ENCODE measurements around the gene TMEM131.

TMEM131 gene

DNA sequence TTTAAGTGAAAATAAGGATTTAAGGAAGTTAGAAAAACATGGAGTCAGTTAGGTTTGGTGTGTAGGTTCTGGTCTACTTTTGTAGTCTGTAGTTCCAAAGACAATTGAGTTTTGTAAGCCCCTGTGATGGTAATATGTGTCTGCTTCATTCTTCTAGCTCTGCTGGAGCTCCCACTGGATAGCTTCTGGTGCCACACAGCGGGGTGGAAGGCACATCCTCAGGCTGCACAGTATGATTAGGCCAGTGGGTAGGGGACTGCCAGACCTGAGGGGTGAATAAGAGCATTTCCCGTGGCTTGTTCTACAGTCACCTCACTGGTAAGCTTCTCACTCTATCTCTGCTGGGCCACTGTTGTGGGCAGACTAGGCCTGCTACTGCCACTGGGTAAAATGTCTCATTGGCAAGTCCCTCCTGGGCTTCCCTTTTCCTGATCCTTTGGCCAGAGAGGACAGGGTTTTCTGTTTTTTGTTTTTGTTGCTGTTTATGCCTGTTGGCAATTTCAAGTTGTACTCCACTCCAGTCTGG, 44.5 kb downstream of the TMEM131 start:
- TF ChIP-seq, protein P1, sequence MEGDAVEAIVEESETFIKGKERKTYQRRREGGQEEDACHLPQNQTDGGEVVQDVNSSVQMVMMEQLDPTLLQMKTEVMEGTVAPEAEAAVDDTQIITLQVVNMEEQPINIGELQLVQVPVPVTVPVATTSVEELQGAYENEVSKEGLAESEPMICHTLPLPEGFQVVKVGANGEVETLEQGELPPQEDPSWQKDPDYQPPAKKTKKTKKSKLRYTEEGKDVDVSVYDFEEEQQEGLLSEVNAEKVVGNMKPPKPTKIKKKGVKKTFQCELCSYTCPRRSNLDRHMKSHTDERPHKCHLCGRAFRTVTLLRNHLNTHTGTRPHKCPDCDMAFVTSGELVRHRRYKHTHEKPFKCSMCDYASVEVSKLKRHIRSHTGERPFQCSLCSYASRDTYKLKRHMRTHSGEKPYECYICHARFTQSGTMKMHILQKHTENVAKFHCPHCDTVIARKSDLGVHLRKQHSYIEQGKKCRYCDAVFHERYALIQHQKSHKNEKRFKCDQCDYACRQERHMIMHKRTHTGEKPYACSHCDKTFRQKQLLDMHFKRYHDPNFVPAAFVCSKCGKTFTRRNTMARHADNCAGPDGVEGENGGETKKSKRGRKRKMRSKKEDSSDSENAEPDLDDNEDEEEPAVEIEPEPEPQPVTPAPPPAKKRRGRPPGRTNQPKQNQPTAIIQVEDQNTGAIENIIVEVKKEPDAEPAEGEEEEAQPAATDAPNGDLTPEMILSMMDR (IDR thresholded peaks at IDR 0.05), result no peak
- peaks cover 36% of the 10 kb centered on the region for H3K36me3 Mint-ChIP-seq (ENCODE audit: low read depth)
- H3K9me3 Mint-ChIP-seq, result peaks cover 27% of the 10 kb centered on the region
- no peaks in the 10 kb centered on the region for H3K4me1 Mint-ChIP-seq
- no peak overlapping the region for H3K4me3 Mint-ChIP-seq
- peak overlapping the region; percentile 72 for H3K27ac Mint-ChIP-seq
- H3K27me3 Mint-ChIP-seq (ENCODE audit: low read depth, poor library complexity), result no peaks in the 10 kb centered on the region
- DNase-seq, result no peak

DNA sequence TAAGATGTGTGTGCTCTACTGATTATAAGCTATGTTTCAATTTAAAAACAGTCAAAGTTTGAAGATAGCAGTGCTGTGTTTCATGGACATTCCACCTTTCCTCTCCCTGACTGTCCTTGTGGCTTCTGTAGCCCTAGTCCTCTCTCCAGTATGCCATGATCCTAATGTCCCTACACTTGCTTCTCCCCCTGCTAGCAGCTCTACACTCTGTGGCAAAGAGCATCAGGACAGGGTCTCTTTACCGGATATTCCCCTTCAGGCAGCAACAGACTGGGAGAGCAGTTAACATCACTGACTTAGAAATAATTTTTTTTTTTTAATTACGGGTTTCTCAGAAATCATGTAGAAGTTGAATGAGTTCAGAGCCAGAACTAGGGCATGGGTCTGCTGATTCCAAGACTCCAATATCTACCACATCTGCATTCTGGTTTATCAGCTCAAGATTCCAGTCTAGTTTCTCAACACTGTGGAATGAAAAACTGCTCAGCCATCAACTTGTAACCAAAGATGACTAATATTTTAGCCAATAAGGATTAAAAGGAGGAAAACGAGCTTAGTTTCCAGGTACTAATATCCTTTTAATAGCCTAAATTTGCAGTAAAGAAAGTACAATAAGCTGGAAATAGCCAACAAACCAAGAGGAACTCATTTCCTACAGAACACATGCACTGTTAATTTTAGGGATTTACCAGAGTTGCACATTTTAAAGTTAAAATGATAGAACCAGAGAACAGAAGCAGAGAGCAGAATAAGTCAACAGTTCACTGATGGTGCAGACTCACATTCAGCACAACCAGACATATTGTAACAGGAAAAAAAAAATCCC, 45.2 kb downstream of the TMEM131 start:
- H3K27me3 Mint-ChIP-seq (ENCODE audit: low read depth, poor library complexity), result no peaks in the 10 kb centered on the region
- DNase-seq, result no peak
- H3K27ac Mint-ChIP-seq, result no peak overlapping the region
- no peaks in the 10 kb centered on the region for H3K4me1 Mint-ChIP-seq
- H3K36me3 Mint-ChIP-seq (ENCODE audit: low read depth), result peaks cover 36% of the 10 kb centered on the region
- no peak overlapping the region for H3K4me3 Mint-ChIP-seq
- peaks cover 27% of the 10 kb centered on the region for H3K9me3 Mint-ChIP-seq
- TF ChIP-seq, protein P1 (IDR thresholded peaks at IDR 0.05), result no peak

DNA sequence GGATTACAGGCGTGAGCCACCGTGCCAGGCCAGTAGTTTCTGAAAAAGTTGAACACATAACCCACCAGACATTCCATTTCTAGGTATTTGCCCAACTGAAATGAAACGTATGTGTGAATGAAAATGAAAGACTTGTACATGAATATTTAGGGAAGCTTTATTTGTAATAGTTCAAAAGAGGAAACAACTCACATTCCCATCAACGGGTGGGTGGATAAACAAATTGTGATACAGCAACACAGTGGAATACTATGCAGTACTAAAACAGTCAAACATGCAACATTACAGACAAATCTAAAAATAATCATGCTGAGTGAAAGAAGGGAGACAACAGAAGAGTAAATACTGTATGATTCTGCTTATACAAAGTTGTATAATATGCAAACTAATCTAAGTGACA, 46.8 kb downstream of the TMEM131 start:
- H3K27ac Mint-ChIP-seq, result no peak overlapping the region
- H3K36me3 Mint-ChIP-seq (ENCODE audit: low read depth), result peaks cover 37% of the 10 kb centered on the region
- no peak overlapping the region for H3K4me3 Mint-ChIP-seq
- H3K27me3 Mint-ChIP-seq (ENCODE audit: low read depth, poor library complexity), result no peaks in the 10 kb centered on the region
- H3K9me3 Mint-ChIP-seq, result peaks cover 30% of the 10 kb centered on the region
- TF ChIP-seq, protein P1 (IDR thresholded peaks at IDR 0.05), result no peak
- H3K4me1 Mint-ChIP-seq, result no peaks in the 10 kb centered on the region
- DNase-seq, result no peak

DNA sequence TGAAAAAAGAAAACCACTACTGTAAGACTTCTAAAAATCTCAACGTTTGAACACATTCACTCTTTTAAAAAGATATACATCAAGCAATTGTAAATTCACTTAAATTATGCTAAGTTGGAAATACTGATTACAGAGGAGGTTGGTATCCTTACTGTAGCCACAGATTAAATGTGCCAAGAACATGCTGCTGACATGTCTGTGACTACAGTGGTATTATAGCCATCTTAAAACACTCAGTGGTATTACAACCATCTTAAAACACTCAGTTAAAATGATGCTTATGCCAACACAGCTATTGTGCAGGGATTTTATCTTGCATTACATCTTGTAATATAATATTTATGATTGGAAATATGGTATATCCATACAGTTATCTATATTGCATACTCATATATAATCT, 50.0 kb downstream of the TMEM131 start:
- Mint-ChIP-seq H3K4me3 (no peak overlapping the region), H3K36me3 (ENCODE audit: low read depth) (peaks cover 54% of the 10 kb centered on the region), H3K9me3 (peaks cover 51% of the 10 kb centered on the region), H3K27me3 (ENCODE audit: low read depth, poor library complexity) (no peaks in the 10 kb centered on the region), H3K4me1 (no peaks in the 10 kb centered on the region), H3K27ac (no peak overlapping the region)
- TF ChIP-seq, protein P1 (IDR thresholded peaks at IDR 0.05), result no peak
- no peak for DNase-seq

DNA sequence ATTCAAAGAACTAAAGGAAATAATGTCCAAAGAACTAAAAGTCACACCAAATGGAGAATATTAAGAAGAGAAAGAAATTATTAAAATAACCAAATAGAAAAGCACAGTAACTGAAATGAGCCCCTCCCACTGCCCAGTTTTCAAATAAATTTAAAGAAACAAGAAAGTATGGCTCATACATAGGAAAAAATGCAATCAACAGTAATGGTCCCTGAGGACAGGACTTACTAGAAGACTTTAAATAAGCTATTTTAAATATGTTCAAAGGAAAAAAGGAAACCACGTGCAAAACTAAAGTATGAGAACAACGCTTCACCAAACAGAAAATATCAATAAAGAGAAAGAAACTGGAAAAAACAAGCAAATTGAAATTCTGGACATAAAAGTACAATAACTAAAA, 58.9 kb downstream of the TMEM131 start:
- H3K4me1 Mint-ChIP-seq, result peaks cover 43% of the 10 kb centered on the region
- no peak for DNase-seq
- no peak overlapping the region for H3K4me3 Mint-ChIP-seq
- peaks cover 48% of the 10 kb centered on the region for H3K9me3 Mint-ChIP-seq
- TF ChIP-seq, protein P1 (IDR thresholded peaks at IDR 0.05), result no peak
- peak overlapping the region; percentile 97 for H3K27ac Mint-ChIP-seq
- H3K36me3 Mint-ChIP-seq (ENCODE audit: low read depth), result peaks cover 29% of the 10 kb centered on the region
- H3K27me3 Mint-ChIP-seq (ENCODE audit: low read depth, poor library complexity), result no peaks in the 10 kb centered on the region

DNA sequence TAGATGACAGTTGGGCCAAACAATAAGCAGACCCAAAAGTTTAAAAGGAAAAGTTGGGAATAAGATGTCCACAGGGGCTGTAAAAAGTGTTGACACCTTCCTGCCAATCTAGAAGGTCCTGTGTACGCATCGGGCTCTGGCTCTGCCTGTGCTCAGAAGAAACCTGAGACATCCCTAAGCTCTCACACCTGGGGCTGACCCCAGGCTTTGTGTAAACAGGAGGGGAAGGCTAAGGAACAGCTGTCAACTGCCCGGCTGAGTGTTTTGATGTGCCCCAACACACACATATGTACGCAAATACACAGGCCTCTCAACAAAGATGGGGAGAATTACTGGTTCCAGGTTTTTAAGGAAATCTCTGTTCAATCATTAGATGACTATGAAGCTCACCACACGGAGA, 59.5 kb downstream of the TMEM131 start:
- Mint-ChIP-seq H3K27me3 (ENCODE audit: low read depth, poor library complexity) (no peaks in the 10 kb centered on the region), H3K4me1 (peaks cover 48% of the 10 kb centered on the region), H3K27ac (peak overlapping the region; percentile 97), H3K36me3 (ENCODE audit: low read depth) (peaks cover 24% of the 10 kb centered on the region), H3K9me3 (peaks cover 42% of the 10 kb centered on the region), H3K4me3 (peak overlapping the region; percentile 65)
- DNase-seq, result peak; percentile 33
- TF ChIP-seq, protein P1 (IDR thresholded peaks at IDR 0.05), result no peak

Measured in nephron progenitor cell (in vitro differentiated cells).